Brain microvascular endothelial cell (primary cell): Measurements from ENCODE around the gene TRIM47.

Experiments
- DNase-seq: peaks from one replicate; pipeline ENCODE4 v3.0.0-alpha.2; 2020
- H3K27ac ChIP-seq: fragments of 250-450 bp; sonication (Bioruptor Pico); 2 replicates; pipeline ENCODE4 v1.5.1; 2020; ENCODE audit warnings: mild to moderate bottlenecking, moderate library complexity
- H3K27me3 ChIP-seq: fragments of 250-450 bp; sonication (Bioruptor Pico); replicated peaks from 2 replicates; pipeline ENCODE4 v1.5.1; 2020; ENCODE audit warnings: mild to moderate bottlenecking
- H3K36me3 ChIP-seq: fragments of 250-450 bp; sonication (Bioruptor Pico); replicated peaks from 2 replicates; pipeline ENCODE4 v1.5.1; 2020; ENCODE audit warnings: mild to moderate bottlenecking
- H3K4me3 ChIP-seq: 2 replicates; pipeline ENCODE4 v1.5.1; 2011; ENCODE audit warnings: low read depth, mild to moderate bottlenecking, control low read depth, low read length, moderate library complexity
- CTCF ChIP-seq: IDR thresholded peaks from 2 replicates; pipeline ENCODE4 v1.5.1; 2011; ENCODE audit warnings: low read depth, mild to moderate bottlenecking, moderate library complexity, low read length, control low read depth, inconsistent platforms; ENCODE audit errors: missing control alignments
- in situ Hi-C: cut with HindIII; loops from 2 replicates; pipeline ENCODE4 v1.10.0; 2017; ENCODE audit warnings: low sequenced_read_pairs, low pct_ligation_motif_present

TRIM47 gene

GRCh38 chr17:75828741-75829140, 49.6 kb downstream of the TRIM47 start:
- Histone ChIP-seq H3K27ac (no peak overlapping the region), H3K4me3 (no peak overlapping the region), H3K36me3 (peaks cover 4% of the 10 kb centered on the region), H3K27me3 (no peaks in the 10 kb centered on the region)
- in situ Hi-C loops = no loop called here
- no peak for DNase-seq
- TF ChIP-seq CTCF = no peak

GRCh38 chr17:75828076-75828400, 50.3 kb downstream of the TRIM47 start:
- H3K4me3 ChIP-seq = peak overlapping the region; percentile 49
- no peak overlapping the region for H3K27ac ChIP-seq
- H3K27me3 ChIP-seq = no peaks in the 10 kb centered on the region
- in situ Hi-C loops = no loop called here
- no peak for DNase-seq
- peaks cover 6% of the 10 kb centered on the region for H3K36me3 ChIP-seq
- no peak for TF ChIP-seq CTCF

GRCh38 chr17:75827308-75828075, 50.9 kb downstream of the TRIM47 start:
- Histone ChIP-seq H3K27me3 (no peaks in the 10 kb centered on the region), H3K27ac (no peak overlapping the region), H3K36me3 (peaks cover 6% of the 10 kb centered on the region), H3K4me3 (peak overlapping the region; percentile 49)
- peak; percentile 92 for TF ChIP-seq CTCF
- in situ Hi-C loops = no loop called here
- peak; percentile 56 for DNase-seq

- DNase-seq = no peak
- no peak overlapping the region for H3K4me3 ChIP-seq
- no peak for TF ChIP-seq CTCF
- peaks cover 10% of the 10 kb centered on the region for H3K36me3 ChIP-seq
- no peaks in the 10 kb centered on the region for H3K27me3 ChIP-seq
- in situ Hi-C loops = no loop called here
- H3K27ac ChIP-seq = no peak overlapping the region
Observed at GRCh38 chr17:75826561-75827307, 51.6 kb downstream of the TRIM47 start.

- TF ChIP-seq CTCF = no peak
- H3K4me3 ChIP-seq = no peak overlapping the region
- H3K27me3 ChIP-seq = no peaks in the 10 kb centered on the region
- H3K27ac ChIP-seq = no peak overlapping the region
- H3K36me3 ChIP-seq = peaks cover 15% of the 10 kb centered on the region
- DNase-seq = no peak
- in situ Hi-C loops = no loop called here
Observed at GRCh38 chr17:75825748-75826370, 52.5 kb downstream of the TRIM47 start.
